GM18858 (cell line): ENCODE measurements around the gene PLEKHA7.

Source experiments
- ATAC-seq: cut with Tn5 transposase; IDR thresholded peaks from one replicate; pipeline ENCODE4 v1.9.1; 2021; ENCODE audit not compliant: unreplicated experiment

Gene PLEKHA7

GRCh38 chr11:16813126-16813525 is 201.1 kb downstream of the PLEKHA7 start:
- ATAC-seq, result no peak

- no peak for ATAC-seq
Measured at GRCh38 chr11:16812274-16812673, 201.9 kb downstream of the PLEKHA7 start.

DNA sequence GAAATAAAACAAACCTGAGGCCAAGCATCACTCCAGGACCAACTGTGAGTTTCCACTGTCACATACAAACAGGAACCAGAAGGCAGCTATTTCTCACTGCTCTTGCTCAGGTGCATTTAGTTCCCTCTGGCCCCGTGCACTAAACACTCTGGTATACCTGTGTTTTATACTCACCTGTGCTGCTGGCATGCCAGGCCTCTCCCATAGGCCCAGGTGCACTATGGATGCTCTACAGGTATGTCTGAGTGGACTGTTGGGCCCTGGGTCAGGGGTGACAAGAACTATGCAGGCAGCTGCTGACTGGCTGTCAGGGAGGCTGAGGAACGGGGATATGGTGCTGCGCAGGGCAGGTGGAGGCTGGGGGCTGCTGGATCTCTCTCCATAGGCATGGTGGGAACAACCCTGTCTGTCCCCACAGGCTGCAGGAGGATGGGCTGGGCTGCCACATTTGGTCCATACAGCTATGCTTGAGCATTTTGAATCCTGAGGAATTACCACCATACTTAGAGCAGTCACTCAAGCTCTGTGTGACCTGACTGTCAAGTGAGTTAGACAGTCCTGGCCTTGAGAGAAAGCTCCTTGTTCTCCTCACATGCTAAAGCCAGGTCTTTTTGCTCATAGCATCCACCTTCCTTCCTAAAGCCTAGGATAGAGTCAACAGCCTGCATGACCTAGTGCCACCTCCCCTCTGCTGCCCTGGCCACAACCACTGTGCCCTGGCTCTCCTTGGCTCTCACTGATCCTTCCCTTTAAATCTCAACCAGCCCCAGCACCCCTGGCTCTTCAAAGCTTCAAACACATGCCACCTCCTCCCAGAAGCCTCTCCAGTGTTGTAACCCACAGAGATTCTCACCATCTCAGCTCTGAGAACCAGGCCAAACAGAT is 202.8 kb downstream of the PLEKHA7 start:
- no peak for ATAC-seq

DNA sequence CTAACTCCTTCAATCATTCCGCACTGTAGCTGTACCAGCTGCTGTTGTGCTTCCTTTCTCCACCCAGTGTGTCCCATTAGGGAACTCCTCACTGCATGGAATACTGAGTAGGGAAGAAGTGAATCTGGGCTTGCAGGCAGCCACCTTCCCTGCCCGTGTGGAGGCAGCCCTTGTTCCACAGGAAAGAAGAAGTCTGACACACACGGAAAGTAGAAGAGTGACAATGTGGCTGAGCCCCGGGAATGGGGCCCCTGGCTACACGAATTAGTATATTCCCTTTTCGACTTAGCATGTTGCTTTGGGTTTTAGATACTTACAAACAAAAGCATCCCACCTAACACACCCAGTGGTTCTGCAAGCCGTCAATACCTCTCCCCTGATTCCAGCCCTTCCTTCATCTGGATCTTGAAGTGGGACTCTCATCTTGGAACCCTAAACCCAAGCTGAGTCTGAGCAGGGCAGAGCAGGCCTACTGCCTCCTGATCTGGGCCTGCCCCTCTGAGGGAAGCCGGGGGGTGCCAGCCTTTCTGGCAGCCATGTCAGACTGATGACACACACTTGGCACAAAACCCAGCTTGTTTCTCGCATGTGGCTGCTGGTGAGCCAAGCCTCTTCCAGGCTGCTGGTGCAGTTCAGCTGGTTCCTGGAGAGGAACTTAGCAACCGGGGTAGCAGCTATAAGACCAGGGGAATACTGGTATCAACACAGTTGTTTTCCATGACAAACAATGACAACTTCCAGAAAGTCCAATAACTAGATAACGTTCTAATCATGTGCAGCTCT is 204.1 kb downstream of the PLEKHA7 start:
- no peak for ATAC-seq

GRCh38 chr11:16807306-16807705 is 206.9 kb downstream of the PLEKHA7 start:
- no peak for ATAC-seq

DNA sequence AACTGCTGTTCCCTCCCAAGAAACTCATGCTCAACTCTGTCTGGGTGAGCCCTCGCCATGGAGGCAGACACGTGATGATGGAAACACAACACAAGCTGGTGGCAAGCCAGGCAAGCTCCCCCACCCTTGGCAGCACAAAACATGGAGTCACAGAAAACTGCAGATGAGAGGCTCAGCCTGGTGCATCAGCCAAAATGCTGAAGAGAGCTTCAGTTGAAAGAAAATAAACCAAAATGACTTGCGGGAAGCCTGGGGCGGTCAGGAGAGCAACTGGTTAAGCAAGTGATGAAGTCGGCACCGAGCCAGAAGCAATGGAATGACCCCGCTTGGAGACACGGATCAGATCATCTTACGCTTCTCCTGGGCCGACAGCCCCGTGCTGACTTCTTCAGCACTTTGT is 207.4 kb downstream of the PLEKHA7 start:
- no peak for ATAC-seq

DNA sequence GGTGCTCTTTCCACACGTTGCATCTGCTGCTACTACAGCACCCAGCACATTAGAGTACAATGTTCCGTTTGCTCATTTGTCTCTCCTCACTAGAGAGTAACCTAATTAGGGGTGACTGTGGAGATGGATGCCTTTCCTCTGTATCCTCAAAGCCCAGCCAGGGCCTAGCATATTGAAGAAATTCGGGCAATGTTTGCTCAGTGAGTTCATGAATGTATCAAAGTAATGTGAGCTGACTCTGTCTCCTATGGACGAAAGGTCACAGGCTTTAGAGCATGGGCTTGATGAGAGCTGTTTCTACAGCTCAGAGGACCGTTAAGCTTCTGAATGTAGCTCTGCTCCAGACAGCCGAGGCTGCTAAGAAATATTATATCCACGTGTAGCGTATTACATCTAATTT is 208.3 kb downstream of the PLEKHA7 start:
- no peak for ATAC-seq

DNA sequence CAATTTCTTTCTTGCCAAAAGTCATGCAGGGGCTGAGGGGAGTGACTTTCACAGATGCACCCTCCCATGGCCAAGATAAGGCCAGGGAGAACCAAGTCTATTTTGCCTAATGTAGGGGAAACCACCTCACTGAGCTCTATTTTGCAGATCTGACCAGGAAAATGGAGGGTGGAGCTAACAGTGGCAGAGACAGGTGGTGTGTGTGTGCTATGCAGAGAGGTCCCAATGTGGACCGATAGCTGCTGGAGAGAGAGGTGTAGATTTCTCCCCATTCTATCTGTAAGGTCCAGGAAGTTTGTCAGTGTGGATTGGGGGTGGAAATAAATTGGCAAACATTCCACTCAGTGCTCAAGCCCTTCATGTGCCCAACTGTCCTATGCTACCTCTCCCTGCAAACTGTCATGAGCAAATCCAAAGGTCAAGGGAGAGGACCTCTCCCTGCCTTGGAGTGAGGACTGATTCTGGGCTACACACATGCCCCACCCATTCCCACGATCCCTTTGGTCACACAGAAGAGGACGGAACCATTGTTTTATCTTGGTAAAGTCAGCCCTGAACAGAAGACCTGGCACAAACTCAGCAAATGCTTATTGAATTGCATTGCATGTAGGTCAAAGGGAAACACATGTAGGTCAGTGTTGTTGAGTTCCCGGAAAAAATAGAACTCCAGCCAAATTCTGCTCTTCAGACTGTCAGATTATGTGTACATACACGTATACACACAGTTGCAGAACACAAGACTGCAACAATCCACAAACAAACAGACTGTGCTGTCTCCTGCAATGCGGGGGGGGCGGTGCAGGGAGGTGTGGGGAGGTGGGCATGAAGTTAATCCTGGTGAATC is 209.9 kb downstream of the PLEKHA7 start:
- no peak for ATAC-seq

GRCh38 chr11:16801288-16801980 is 212.8 kb downstream of the PLEKHA7 start:
- ATAC-seq, result no peak

- ATAC-seq, result no peak
Measured at GRCh38 chr11:16800382-16800781, 213.8 kb downstream of the PLEKHA7 start.

DNA sequence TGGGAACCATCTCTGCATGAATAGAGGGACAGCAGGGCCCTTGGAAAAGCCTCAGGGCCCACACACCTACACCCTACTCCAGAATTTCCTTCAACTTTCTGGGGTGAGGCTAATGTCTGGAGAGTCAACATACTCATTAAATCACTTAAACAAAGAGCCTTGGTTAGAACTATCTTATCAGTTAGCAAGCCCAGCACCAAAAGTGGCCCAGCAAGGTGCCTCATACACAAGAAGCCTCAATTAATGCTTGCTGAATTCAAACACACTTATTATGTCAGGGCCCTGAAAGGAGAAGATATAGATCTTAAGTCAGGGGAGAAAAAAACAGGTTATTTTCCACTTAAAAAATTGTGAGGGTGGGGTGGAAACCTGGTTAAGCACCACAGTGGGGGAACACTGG is 214.3 kb downstream of the PLEKHA7 start:
- no peak for ATAC-seq

GRCh38 chr11:16799221-16799620 is 215.0 kb downstream of the PLEKHA7 start:
- no peak for ATAC-seq

DNA sequence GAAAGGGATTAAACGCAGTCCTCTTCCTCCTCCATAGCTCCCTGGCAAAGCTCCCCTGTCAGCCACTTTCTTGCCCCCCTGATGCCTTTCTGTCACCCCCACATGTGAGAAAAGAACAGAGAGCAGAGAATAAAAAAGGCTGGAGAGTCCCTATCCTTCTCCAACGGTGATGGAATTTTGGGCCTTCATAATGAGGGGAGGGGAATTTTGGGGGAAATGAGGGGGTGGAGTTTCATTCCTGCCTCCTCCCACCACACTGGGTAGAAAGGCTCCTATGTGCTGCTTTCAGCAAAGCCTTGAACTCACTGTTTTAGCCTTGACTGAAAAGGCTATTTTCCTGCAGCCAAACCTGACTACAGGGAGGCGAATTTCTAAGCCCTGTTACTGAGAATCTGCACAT is 216.4 kb downstream of the PLEKHA7 start:
- no peak for ATAC-seq

- no peak for ATAC-seq
Measured at GRCh38 chr11:16796311-16796710, 217.9 kb downstream of the PLEKHA7 start.

- no peak for ATAC-seq
Measured at GRCh38 chr11:16795146-16795545, 219.1 kb downstream of the PLEKHA7 start.

- no peak for ATAC-seq
Measured at GRCh38 chr11:16794047-16794818, 220.0 kb downstream of the PLEKHA7 start.

GRCh38 chr11:16793511-16793910 is 220.7 kb downstream of the PLEKHA7 start:
- ATAC-seq, result no peak

GRCh38 chr11:16793009-16793408 is 221.2 kb downstream of the PLEKHA7 start:
- ATAC-seq, result no peak

- ATAC-seq, result no peak
Measured at GRCh38 chr11:16792426-16792825, 221.8 kb downstream of the PLEKHA7 start.
